A172 (cell line): ENCODE data around the gene OR5I1. TPM values are rescaled to one million over a fixed set of nuclear protein-coding genes. Genes with fewer than 3 reads are reported as not detected.
"Not testable (repeated sequence)": the region's sequence is repeated elsewhere in the genome, so short reads cannot be mapped to it uniquely, and the experiment has no call there.

Source experiments
- DNase-seq: peaks from one replicate; pipeline ENCODE4 v3.0.0-alpha.2; 2015; ENCODE audit warnings: low spot score
- total RNA-seq: library from RNA; depleted of rRNA; stranded (reverse); fragments of >200 nt; shearing (Covaris generic); gene quantifications from 2 replicates; pipeline ENCODE4 v1.2.3, GENCODE V29; 2014; rRNA removed

Gene OR5I1
- not detected in 2 replicates for total RNA-seq

GRCh38 chr11:55936300-55936699 is at the start of gene OR5I1:
Gene OR5I1 (minus strand): TSS chr11:55936400. CDS start chr11:55936400, 0 bp downstream.
- no peak for DNase-seq

- DNase-seq, result no peak
These were observed 34.7 kb upstream of the OR5I1 start for GRCh38 chr11:55970935-55971334.

- no peak for DNase-seq
These were observed 33.6 kb upstream of the OR5I1 start, which contains the start of gene OR10AG1 for GRCh38 chr11:55969845-55970244. Gene OR10AG1 (minus strand): TSS chr11:55969945. CDS start chr11:55969907, 38 bp downstream.

- no peak for DNase-seq
These were observed 31.7 kb upstream of the OR5I1 start for GRCh38 chr11:55967914-55968313.

GRCh38 chr11:55966391-55966790 is 30.2 kb upstream of the OR5I1 start:
- no peak for DNase-seq

- no peak for DNase-seq
These were observed 20.3 kb upstream of the OR5I1 start for GRCh38 chr11:55956521-55956920.

- no peak for DNase-seq
These were observed 13.1 kb upstream of the OR5I1 start for GRCh38 chr11:55949330-55949729.

- DNase-seq, result peak; percentile 23
These were observed 6.7 kb upstream of the OR5I1 start for GRCh38 chr11:55942785-55943392.

GRCh38 chr11:55920537-55920936 is 15.7 kb downstream of the OR5I1 start:
- DNase-seq, result no peak

GRCh38 chr11:55914482-55914881 is 21.7 kb downstream of the OR5I1 start, which contains the start of gene OR5W2:
Gene OR5W2 (minus strand): TSS chr11:55914582. CDS start chr11:55914582, 0 bp downstream.
- no peak for DNase-seq

GRCh38 chr11:55902308-55902707 is 33.9 kb downstream of the OR5I1 start:
- no peak for DNase-seq

- DNase-seq, result no peak
These were observed 41.0 kb downstream of the OR5I1 start for GRCh38 chr11:55895216-55895615.

GRCh38 chr11:55885481-55885880 is 50.7 kb downstream of the OR5I1 start:
- DNase-seq, result not testable (repeated sequence)

Other genes with a start within 250 kb of the OR5I1 start
- gene OR5D13, start 163.0 kb downstream of the OR5I1 start, total RNA-seq, result not detected in 2 replicates
- gene OR5D14, start 140.8 kb downstream of the OR5I1 start, total RNA-seq, result not detected in 2 replicates
- not detected in 2 replicates for gene OR5L1, start 125.0 kb downstream of the OR5I1 start, total RNA-seq
- not detected in 2 replicates for gene OR5D18, start 116.8 kb downstream of the OR5I1 start, total RNA-seq
- gene OR5L2, start 109.2 kb downstream of the OR5I1 start, total RNA-seq, result not detected in 2 replicates
- gene OR5D16, start 97.6 kb downstream of the OR5I1 start, total RNA-seq, result not detected in 2 replicates
- gene TRIM51, start 53.1 kb downstream of the OR5I1 start, total RNA-seq, result not detected in 2 replicates
- not detected in 2 replicates for gene OR5W2, start 21.8 kb downstream of the OR5I1 start, total RNA-seq
- not detected in 2 replicates for gene OR10AG1, start 33.5 kb upstream of the OR5I1 start, total RNA-seq
- gene OR5F1, start 58.2 kb upstream of the OR5I1 start, total RNA-seq, result not detected in 2 replicates
- gene OR5AS1, start 91.3 kb upstream of the OR5I1 start, total RNA-seq, result not detected in 2 replicates
- gene OR8I2, start 156.9 kb upstream of the OR5I1 start, total RNA-seq, result not detected in 2 replicates
- not detected in 2 replicates for gene OR8H2, start 167.3 kb upstream of the OR5I1 start, total RNA-seq
- gene OR8H3, start 186.0 kb upstream of the OR5I1 start, total RNA-seq, result not detected in 2 replicates
- gene OR8J3, start 203.8 kb upstream of the OR5I1 start, total RNA-seq, result not detected in 2 replicates
- gene OR8K5, start 223.9 kb upstream of the OR5I1 start, total RNA-seq, result not detected in 2 replicates
- not detected in 2 replicates for gene OR5J2, start 240.2 kb upstream of the OR5I1 start, total RNA-seq